ENCODE measurements around the gene SGPP1.
"Not testable (repeated sequence)": the region's sequence is repeated elsewhere in the genome, so short reads cannot be mapped to it uniquely, and the experiment has no call there.

SGPP1 gene

GRCh38 chr14:63647696-63648410 lies 80.0 kb downstream of the SGPP1 start:
- no peak overlapping the region for H3K27ac ChIP-seq
- no peak for TF ChIP-seq Cebpa-rat (IDR thresholded peaks at IDR 0.05)
- H4K20me1 ChIP-seq = no peaks in the 10 kb centered on the region
- no peaks in the 10 kb centered on the region for H3K36me3 ChIP-seq
- no peak overlapping the region for H3K4me2 ChIP-seq
- peaks cover 6% of the 10 kb centered on the region for H3K4me1 ChIP-seq
- no peak overlapping the region for H3K4me3 ChIP-seq
- H3K9me3 ChIP-seq = no peaks in the 10 kb centered on the region
- no peaks in the 10 kb centered on the region for H3K27me3 ChIP-seq
- H3K9ac ChIP-seq = no peak overlapping the region

GRCh38 chr14:63644741-63645140 lies 83.1 kb downstream of the SGPP1 start:
- no peaks in the 10 kb centered on the region for H4K20me1 ChIP-seq
- H3K4me1 ChIP-seq = peaks cover 22% of the 10 kb centered on the region
- no peaks in the 10 kb centered on the region for H3K9me3 ChIP-seq
- TF ChIP-seq Cebpa-rat (IDR thresholded peaks at IDR 0.05) = no peak
- H3K9ac ChIP-seq = no peak overlapping the region
- no peaks in the 10 kb centered on the region for H3K36me3 ChIP-seq
- H3K4me2 ChIP-seq = no peak overlapping the region
- H3K27me3 ChIP-seq = no peaks in the 10 kb centered on the region
- no peak overlapping the region for H3K27ac ChIP-seq
- H3K4me3 ChIP-seq = no peak overlapping the region

GRCh38 chr14:63642656-63643382 lies 85.0 kb downstream of the SGPP1 start:
- Histone ChIP-seq H3K4me2 (peak overlapping the region; percentile 76), H3K4me1 (peaks cover 32% of the 10 kb centered on the region), H3K27ac (peak overlapping the region; percentile 88), H3K27me3 (no peaks in the 10 kb centered on the region), H4K20me1 (peaks cover 9% of the 10 kb centered on the region; the same call in 1 of the 2 replicates), H3K36me3 (peaks cover 12% of the 10 kb centered on the region), H3K9me3 (peaks cover 3% of the 10 kb centered on the region; the same call in 1 of the 2 replicates), H3K4me3 (peak overlapping the region; percentile 74), H3K9ac (no peak overlapping the region)
- no peak for TF ChIP-seq Cebpa-rat (IDR thresholded peaks at IDR 0.05)

- Histone ChIP-seq H3K4me1 (peaks cover 32% of the 10 kb centered on the region), H3K27me3 (no peaks in the 10 kb centered on the region), H3K4me2 (peak overlapping the region; percentile 76), H4K20me1 (peaks cover 9% of the 10 kb centered on the region; the same call in 1 of the 2 replicates), H3K9ac (no peak overlapping the region; the same call in 1 of the 2 replicates), H3K36me3 (peaks cover 18% of the 10 kb centered on the region), H3K4me3 (peak overlapping the region; percentile 74), H3K9me3 (peaks cover 9% of the 10 kb centered on the region), H3K27ac (peak overlapping the region; percentile 88)
- no peak for TF ChIP-seq Cebpa-rat (IDR thresholded peaks at IDR 0.05)
Observed at GRCh38 chr14:63642229-63642611, 85.6 kb downstream of the SGPP1 start.

GRCh38 chr14:63641473-63642228 lies 86.2 kb downstream of the SGPP1 start, which contains the start of gene WDR89:
WDR89 (minus strand) TSS chr14:63641871; CDS start chr14:63599942, 41,929 bp downstream.
- peaks cover 9% of the 10 kb centered on the region; the same call in 1 of the 2 replicates for H4K20me1 ChIP-seq
- no peaks in the 10 kb centered on the region for H3K27me3 ChIP-seq
- peaks cover 15% of the 10 kb centered on the region for H3K9me3 ChIP-seq
- peaks cover 32% of the 10 kb centered on the region for H3K4me1 ChIP-seq
- H3K27ac ChIP-seq = peak within 1 kb of the TSS; percentile 88
- H3K9ac ChIP-seq = peak within 1 kb of the TSS; percentile 84
- H3K4me2 ChIP-seq = peak within 1 kb of the TSS; percentile 85
- H3K36me3 ChIP-seq = peaks cover 23% of the 10 kb centered on the region
- peak within 1 kb of the TSS; percentile 74 for H3K4me3 ChIP-seq
- TF ChIP-seq Cebpa-rat (IDR thresholded peaks at IDR 0.05) = 0 out of 2 replicates have a peak, but pooled peaks have one; percentile 10

GRCh38 chr14:63638493-63638892 lies 89.4 kb downstream of the SGPP1 start:
- H3K4me3 ChIP-seq = no peak overlapping the region
- H3K36me3 ChIP-seq = peaks cover 35% of the 10 kb centered on the region
- peaks cover 41% of the 10 kb centered on the region for H3K4me1 ChIP-seq
- peaks cover 23% of the 10 kb centered on the region for H4K20me1 ChIP-seq
- H3K9ac ChIP-seq = no peak overlapping the region
- no peaks in the 10 kb centered on the region for H3K27me3 ChIP-seq
- TF ChIP-seq Cebpa-rat (IDR thresholded peaks at IDR 0.05) = no peak
- peaks cover 35% of the 10 kb centered on the region for H3K9me3 ChIP-seq
- H3K27ac ChIP-seq = no peak overlapping the region
- H3K4me2 ChIP-seq = peak overlapping the region; percentile 18; the same call in 1 of the 2 replicates

- H3K9ac ChIP-seq, H3K4me2 ChIP-seq, H3K4me3 ChIP-seq, H3K27ac ChIP-seq, H3K27me3 ChIP-seq: not testable (repeated sequence)
- peaks cover 31% of the 10 kb centered on the region for H3K4me1 ChIP-seq
- H4K20me1 ChIP-seq = peaks cover 46% of the 10 kb centered on the region
- peaks cover 43% of the 10 kb centered on the region for H3K36me3 ChIP-seq
- peaks cover 35% of the 10 kb centered on the region for H3K9me3 ChIP-seq
Observed at GRCh38 chr14:63636094-63636635, 91.7 kb downstream of the SGPP1 start.

Measured in BLaER1 (cell line).